GM18502 (cell line): Measurements from ENCODE around the gene RPS14.
"Not testable (repeated sequence)": the region's sequence is repeated elsewhere in the genome, so short reads cannot be mapped to it uniquely, and the experiment has no call there.

Experiments
- ATAC-seq: cut with Tn5 transposase; IDR thresholded peaks from one replicate; pipeline ENCODE4 v1.9.1; 2021; ENCODE audit warnings: mild to moderate bottlenecking; ENCODE audit not compliant: unreplicated experiment, poor library complexity

Gene RPS14

GRCh38 chr5:150481972-150482406, 32.5 kb upstream of the RPS14 start:
- ATAC-seq: no peak

GRCh38 chr5:150481708-150481965, 32.1 kb upstream of the RPS14 start:
- no peak for ATAC-seq

DNA sequence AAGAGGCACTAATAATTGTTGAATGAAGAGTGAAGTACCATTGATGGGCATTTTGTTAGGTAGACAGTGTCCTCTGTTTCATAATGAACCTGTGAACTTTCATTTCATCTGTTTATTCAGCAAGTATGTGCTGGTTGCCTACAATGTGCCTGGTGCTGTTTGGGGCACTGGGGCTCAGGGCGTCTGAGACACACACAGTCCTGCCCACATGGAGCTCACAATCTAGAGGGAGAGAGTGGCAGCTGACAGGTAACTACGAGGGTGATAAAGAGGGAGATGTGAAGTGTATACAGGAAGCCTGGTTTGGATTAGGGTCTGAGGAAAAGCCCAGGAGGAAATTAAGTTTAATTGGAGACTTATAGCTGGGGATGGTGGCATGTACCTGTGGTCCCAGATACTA, 29.9 kb upstream of the RPS14 start:
- ATAC-seq: no peak

GRCh38 chr5:150476568-150476967, 27.0 kb upstream of the RPS14 start:
- ATAC-seq: not testable (repeated sequence)

- no peak for ATAC-seq
These were observed 24.3 kb upstream of the RPS14 start for GRCh38 chr5:150473673-150474358.

GRCh38 chr5:150469718-150470469, 20.4 kb upstream of the RPS14 start:
- no peak for ATAC-seq

GRCh38 chr5:150468206-150468605, 18.7 kb upstream of the RPS14 start:
- no peak for ATAC-seq

- ATAC-seq: no peak
These were observed 16.4 kb upstream of the RPS14 start for GRCh38 chr5:150465927-150466326.

- ATAC-seq: no peak
These were observed 15.0 kb upstream of the RPS14 start for GRCh38 chr5:150464554-150465012.

DNA sequence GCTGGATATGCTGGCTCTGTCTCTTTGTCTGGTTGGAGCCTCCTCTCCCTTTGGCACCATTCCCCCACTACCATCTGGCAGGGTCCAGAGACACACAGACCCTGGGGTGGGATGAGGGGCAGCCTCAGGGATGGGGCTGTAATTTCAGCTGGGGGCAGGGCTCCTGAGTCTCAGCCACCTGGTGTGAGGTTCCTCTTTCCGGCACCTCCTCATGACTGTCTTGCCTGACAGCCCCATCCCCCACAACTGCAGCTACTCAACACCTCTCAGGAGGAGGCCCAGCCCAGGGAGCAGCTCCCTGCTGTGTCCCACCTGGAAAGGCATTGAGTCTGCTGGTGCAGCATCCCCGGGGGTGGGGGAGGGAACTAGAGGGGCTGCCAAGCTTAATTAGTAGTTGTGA, 11.7 kb upstream of the RPS14 start:
- ATAC-seq: peak; percentile 90

DNA sequence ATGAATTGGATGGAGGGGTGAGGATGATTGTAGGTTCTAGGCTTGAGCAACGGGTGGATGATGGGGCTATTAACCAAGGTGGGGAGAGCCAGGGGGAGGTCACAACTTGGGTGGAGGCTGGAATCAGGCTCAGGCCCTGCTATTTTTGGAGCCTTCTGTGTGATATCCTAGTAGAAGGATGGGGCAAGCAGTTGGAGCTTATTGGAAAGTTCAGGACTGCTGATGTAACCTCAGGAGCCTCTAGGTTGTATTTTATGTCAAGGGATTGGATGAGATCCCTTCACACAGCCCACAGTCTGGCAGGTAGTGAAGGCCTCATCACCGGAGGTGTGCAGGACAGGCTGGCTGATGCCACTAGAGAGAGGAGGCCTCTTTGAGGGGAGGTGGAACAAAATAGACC, 11.2 kb upstream of the RPS14 start:
- no peak for ATAC-seq

GRCh38 chr5:150458802-150459557, 9.4 kb upstream of the RPS14 start:
- peak; percentile 78 for ATAC-seq

- no peak for ATAC-seq
These were observed 8.2 kb upstream of the RPS14 start for GRCh38 chr5:150457562-150458240.

DNA sequence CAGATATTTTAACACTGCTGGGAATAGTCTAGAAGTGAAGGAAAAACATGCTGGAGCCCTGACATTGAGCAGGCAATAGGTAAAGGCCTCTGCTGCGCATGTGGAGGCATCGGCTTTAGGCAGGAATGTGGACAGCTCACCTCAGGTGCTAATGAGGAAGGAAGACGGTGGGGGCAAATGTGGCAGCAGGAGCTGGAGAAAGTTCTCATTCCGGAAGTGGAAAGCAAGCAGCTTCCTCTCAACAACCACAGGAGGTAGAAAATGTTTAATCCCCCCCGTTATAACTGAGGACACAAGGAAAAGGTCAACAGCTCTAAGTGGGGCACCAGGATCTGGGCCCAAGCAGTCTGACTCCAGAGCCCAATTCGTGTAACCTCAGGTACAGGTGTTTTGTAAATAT, 7.6 kb upstream of the RPS14 start:
- ATAC-seq: no peak

GRCh38 chr5:150454492-150455229, 5.1 kb upstream of the RPS14 start:
- ATAC-seq: no peak

- ATAC-seq: not testable (repeated sequence)
These were observed 4.5 kb upstream of the RPS14 start for GRCh38 chr5:150454027-150454426.

- no peak for ATAC-seq
These were observed 3.4 kb upstream of the RPS14 start for GRCh38 chr5:150452914-150453313.

DNA sequence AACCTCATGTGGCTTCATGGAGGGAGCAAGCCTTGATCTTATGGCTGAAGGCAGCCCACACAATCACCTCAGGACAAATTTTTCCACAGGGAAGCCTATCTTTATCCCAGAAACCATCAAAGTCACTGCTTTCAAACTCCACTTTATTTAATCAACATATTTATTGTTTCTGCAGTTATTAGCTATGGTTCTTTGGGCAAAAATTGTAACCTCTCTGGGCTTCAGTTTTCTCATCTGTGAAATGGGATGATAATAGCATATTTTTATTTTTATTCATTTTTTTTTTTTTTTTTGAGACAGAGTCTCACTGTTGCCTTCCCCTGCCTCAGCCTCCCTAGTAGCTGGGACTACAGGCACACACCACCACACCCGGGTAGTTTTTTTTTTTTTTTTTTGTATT, 2.1 kb upstream of the RPS14 start:
- ATAC-seq: no peak

GRCh38 chr5:150448952-150449516, 505 bp downstream of the RPS14 start:
- peak; percentile 42 for ATAC-seq

DNA sequence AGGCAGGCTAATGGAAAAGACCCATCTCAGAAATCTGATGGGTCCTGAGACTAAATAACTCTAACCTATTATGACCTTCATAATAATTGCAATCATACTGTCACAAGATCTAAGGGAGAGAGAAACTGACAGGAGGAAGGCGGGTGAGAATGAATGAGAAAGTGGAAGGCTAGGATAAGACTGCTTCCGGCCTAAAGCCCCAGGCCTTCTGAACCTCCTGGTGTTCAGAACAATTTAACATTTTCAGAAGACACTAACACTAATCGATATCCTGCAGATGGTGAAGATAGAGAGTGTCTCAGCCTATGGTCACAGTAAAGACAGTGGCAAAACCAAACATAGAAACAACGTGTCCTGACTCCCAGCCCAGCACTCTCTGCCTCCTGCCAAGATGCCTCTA, 1.2 kb downstream of the RPS14 start:
- ATAC-seq: no peak
